ENCODE measurements around the gene GPR32. TPM values are rescaled to one million over a fixed set of nuclear protein-coding genes. Genes with fewer than 3 reads are reported as not detected.

The GPR32 gene
- total RNA-seq, 2 donors from 2014 or later: not detected

GRCh38 chr19:50796634-50797428, 26.6 kb downstream of the GPR32 start:
- Histone ChIP-seq H3K27ac (no peak overlapping the region), H3K36me3 (peaks cover 24% of the 10 kb centered on the region), H3K27me3 (no peaks in the 10 kb centered on the region), H3K9me3 (no peaks in the 10 kb centered on the region), H3K4me3 (no peak overlapping the region), H3K4me1 (no peaks in the 10 kb centered on the region)
- DNase-seq (ENCODE audit: low spot score): no peak
- TF ChIP-seq CTCF (IDR thresholded peaks at IDR 0.05): no peak

GRCh38 chr19:50797429-50797780, 27.1 kb downstream of the GPR32 start:
- no peak for DNase-seq (ENCODE audit: low spot score)
- H3K4me3 ChIP-seq: no peak overlapping the region
- H3K4me1 ChIP-seq: peaks cover 0 to 5% of the 10 kb centered on the region in 2 donors
- no peaks in the 10 kb centered on the region for H3K27me3 ChIP-seq
- no peaks in the 10 kb centered on the region for H3K9me3 ChIP-seq
- no peak for TF ChIP-seq CTCF (IDR thresholded peaks at IDR 0.05)
- H3K27ac ChIP-seq: no peak overlapping the region
- peaks cover 24% of the 10 kb centered on the region for H3K36me3 ChIP-seq

DNA sequence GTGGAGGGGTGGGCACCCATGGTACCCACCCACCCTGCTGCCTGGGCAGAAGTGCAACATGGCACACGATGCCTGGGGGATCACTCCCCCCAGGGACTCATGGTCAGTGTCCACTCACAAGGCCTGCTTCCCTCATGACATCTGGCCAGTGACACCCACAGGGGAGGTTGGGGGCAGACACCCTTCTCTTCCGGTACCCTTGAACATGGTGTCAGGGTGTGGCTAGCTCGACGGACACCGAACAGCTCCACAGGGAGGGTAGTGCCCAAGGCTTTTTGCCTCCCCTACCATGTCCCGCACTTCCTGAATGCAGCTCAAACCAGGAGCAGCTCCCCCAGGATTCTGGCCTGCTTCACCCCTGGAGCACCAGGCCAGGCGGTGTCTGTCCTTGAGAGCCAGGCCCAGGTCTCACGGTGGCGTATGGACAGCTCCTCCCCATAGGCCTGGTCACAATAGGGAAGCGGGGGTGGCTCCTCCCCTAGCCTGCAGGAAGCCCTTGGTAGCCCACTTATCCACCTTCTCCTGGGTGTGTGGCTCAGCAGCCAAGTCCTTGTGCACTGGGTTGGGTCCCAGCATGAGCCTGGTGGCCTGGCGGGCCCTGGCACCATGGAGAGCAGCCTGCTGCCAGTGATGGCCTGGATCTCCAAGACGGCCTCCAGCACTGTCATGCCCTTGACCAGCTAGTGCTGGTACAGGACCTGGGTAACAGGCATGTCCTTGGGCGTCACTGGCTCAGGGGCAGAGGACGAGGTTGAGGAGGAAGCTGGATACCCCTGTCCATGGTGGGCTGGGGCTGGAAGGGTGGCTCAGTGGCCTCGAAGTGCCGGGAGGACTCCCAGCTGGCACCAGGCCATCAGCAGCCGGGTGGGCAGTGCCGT, 27.8 kb downstream of the GPR32 start:
- DNase-seq (ENCODE audit: low spot score): no peak
- peaks cover 0 to 10% of the 10 kb centered on the region in 2 donors for H3K4me1 ChIP-seq
- H3K27me3 ChIP-seq: no peaks in the 10 kb centered on the region
- peaks cover 24% of the 10 kb centered on the region for H3K36me3 ChIP-seq
- H3K27ac ChIP-seq: no peak overlapping the region
- no peak for TF ChIP-seq CTCF (IDR thresholded peaks at IDR 0.05)
- no peak overlapping the region for H3K4me3 ChIP-seq
- H3K9me3 ChIP-seq: no peaks in the 10 kb centered on the region

DNA sequence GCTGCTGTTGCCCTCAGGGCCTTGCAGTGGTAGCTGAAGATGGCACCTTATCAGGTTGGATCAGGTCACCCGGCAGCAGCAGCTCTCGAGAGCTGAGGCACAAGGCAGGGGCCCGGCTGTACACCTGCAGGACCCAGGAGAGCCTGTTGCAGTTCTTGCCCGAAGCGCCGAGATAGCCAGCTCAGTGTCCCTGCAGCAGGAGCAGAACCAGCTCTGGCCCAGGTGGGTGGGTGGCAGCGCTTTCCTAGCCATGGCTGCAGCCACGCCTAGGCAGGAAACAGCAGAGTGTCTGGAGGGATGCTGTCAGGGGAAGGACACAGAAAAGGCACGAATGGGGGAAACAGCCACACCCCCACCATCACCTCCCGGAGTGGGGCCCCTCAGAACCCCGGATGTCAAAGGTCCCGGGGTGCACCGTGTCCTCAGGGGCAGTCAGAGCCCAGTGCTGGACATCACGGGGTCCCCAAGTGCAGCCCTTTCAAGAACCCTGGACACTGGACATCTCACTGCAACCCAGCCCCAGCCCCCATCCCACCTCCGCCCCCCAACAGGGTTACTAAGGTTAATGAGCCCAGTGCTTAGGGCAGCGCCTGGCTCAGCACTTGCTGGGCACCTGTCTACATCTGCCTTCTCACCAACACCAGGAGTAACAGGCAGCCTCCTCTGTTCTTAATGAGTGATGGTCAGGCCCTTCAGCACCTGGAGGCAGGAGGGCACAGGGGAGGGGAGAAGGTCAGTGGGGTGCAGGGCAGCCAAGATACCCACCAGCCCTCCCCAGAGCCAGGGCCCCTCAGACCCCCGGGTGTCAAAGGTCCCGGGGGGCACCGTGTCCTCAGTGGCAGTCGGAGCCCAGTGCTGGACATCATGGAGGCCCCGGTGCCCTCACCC, 28.6 kb downstream of the GPR32 start:
- no peak for TF ChIP-seq CTCF (IDR thresholded peaks at IDR 0.05)
- Histone ChIP-seq H3K27ac (no peak overlapping the region), H3K4me1 (peaks cover 0 to 19% of the 10 kb centered on the region in 2 donors), H3K36me3 (peaks cover 24% of the 10 kb centered on the region), H3K4me3 (no peak overlapping the region), H3K27me3 (no peaks in the 10 kb centered on the region), H3K9me3 (no peaks in the 10 kb centered on the region)
- DNase-seq (ENCODE audit: low spot score): no peak

- Histone ChIP-seq H3K36me3 (peaks cover 24% of the 10 kb centered on the region), H3K27ac (no peak overlapping the region), H3K4me1 (peaks cover 0 to 20% of the 10 kb centered on the region in 2 donors), H3K9me3 (no peaks in the 10 kb centered on the region), H3K4me3 (no peak overlapping the region), H3K27me3 (no peaks in the 10 kb centered on the region)
- TF ChIP-seq CTCF (IDR thresholded peaks at IDR 0.05): no peak
- no peak for DNase-seq (ENCODE audit: low spot score)
These were observed 29.2 kb downstream of the GPR32 start for GRCh38 chr19:50799547-50799851.

Data from right atrium auricular region (tissue), 2 donors.